ENCODE measurements around the gene PRUNE2. TPM values are rescaled to one million over a fixed set of nuclear protein-coding genes. Genes with fewer than 3 reads are reported as not detected.

The PRUNE2 gene
- total and polyA plus RNA-seq, 2 of the 13 experiments (the other 11 are each of a cell fraction or from before 2014, with no cell fraction given): 0.02 TPM; not detected in 1

GRCh38 chr9:76796296-76796695 is 109.6 kb downstream of the PRUNE2 start (continued):
- no peak for TF ChIP-seq RBM39 (IDR thresholded peaks at IDR 0.05; ENCODE audit: low read depth, low read length, poor library complexity, severe bottlenecking)

GRCh38 chr9:76793784-76794431 is 112.0 kb downstream of the PRUNE2 start:
- Histone ChIP-seq H3K9ac (ENCODE audit: insufficient read depth, low read depth, low read length) (no peak overlapping the region), H3K9me3 (ENCODE audit: low read length) (no peaks in the 10 kb centered on the region), H3K4me2 (ENCODE audit: low read depth, low read length) (no peak overlapping the region), H2AFZ (ENCODE audit: low read length) (no peak overlapping the region), H3K4me3 (replicated peaks in 1 of 3; ENCODE audit: insufficient read depth in 1 of 3, low read depth in 2 of 3, low read length in 3 of 3) (no peak overlapping the region), H3K4me1 (ENCODE audit: insufficient read depth, low read length) (no peaks in the 10 kb centered on the region), H4K20me1 (ENCODE audit: insufficient read depth, low read length) (no peaks in the 10 kb centered on the region), H3K79me2 (ENCODE audit: insufficient read depth, low read length) (no peaks in the 10 kb centered on the region), H3K36me3 (replicated peaks in 1 of 2; ENCODE audit: control insufficient read depth in 1 of 2, insufficient read depth in 2 of 2, low read length in 2 of 2) (no peaks in the 10 kb centered on the region), H3K27ac (ENCODE audit: extremely low read length, insufficient read depth, low read length) (no peak overlapping the region), H3K27me3 (ENCODE audit: control insufficient read depth in 1 of 2, insufficient read depth in 2 of 2, low read length in 2 of 2) (peaks cover 0 to 16% of the 10 kb centered on the region in 2 experiments; a peak in 3 of 5 replicates)
- WGBS (ENCODE audit: low lambda C conversion rate): 63% methylated on average over 15 of the region's 15 CpGs
- POLR2A ChIA-PET: no interaction called here
- BruUV-seq (replicated peaks): no TSS peak
- DNase-seq (ENCODE audit: low spot score): no peak
- in situ Hi-C loops (cut with HindIII; ENCODE audit: extremely low pct_ligation_motif_present, low pct_unique_long_range_greater_than_20kb): no loop called here
- TF ChIP-seq LCORL (IDR thresholded peaks at IDR 0.05): no peak
- no peak for TF ChIP-seq LCORL (CRISPR knock-in tag; IDR thresholded peaks at IDR 0.05)
- TF ChIP-seq MAFF (IDR thresholded peaks at IDR 0.05; ENCODE audit: low read depth, low read length): peak; percentile 68
- TF ChIP-seq MAFK (conservative IDR thresholded peaks at IDR 0.05 in 1 of 2, IDR thresholded peaks at IDR 0.05 in 1 of 2; ENCODE audit: low read length in 2 of 2): peak; percentile 70 to 79
- intact Hi-C loops (cut with micrococcal nuclease; ENCODE audit: unreplicated experiment): no loop called here
- CTCF ChIA-PET (ENCODE audit: low intra/inter-chr PET ratio, low total read pairs): no interaction called here
- no peak for ATAC-seq
- FAIRE-seq: no peak

- Histone ChIP-seq H3K4me2 (ENCODE audit: low read depth, low read length) (no peak overlapping the region), H3K27me3 (ENCODE audit: control insufficient read depth in 1 of 2, insufficient read depth in 2 of 2, low read length in 2 of 2) (peaks cover 0 to under 1% of the 10 kb centered on the region in 2 experiments; a peak in 1 of 5 replicates), H3K9ac (ENCODE audit: insufficient read depth, low read depth, low read length) (no peak overlapping the region), H3K27ac (ENCODE audit: extremely low read length, insufficient read depth, low read length) (no peak overlapping the region), H3K4me1 (ENCODE audit: insufficient read depth, low read length) (no peaks in the 10 kb centered on the region), H2AFZ (ENCODE audit: low read length) (no peak overlapping the region), H4K20me1 (ENCODE audit: insufficient read depth, low read length) (no peaks in the 10 kb centered on the region), H3K4me3 (replicated peaks in 1 of 3; ENCODE audit: insufficient read depth in 1 of 3, low read depth in 2 of 3, low read length in 3 of 3) (no peak overlapping the region), H3K36me3 (replicated peaks in 1 of 2; ENCODE audit: control insufficient read depth in 1 of 2, insufficient read depth in 2 of 2, low read length in 2 of 2) (no peaks in the 10 kb centered on the region), H3K9me3 (ENCODE audit: low read length) (no peaks in the 10 kb centered on the region), H3K79me2 (ENCODE audit: insufficient read depth, low read length) (no peaks in the 10 kb centered on the region)
- no TSS peak for BruUV-seq (replicated peaks)
- FAIRE-seq: no peak
- CTCF ChIA-PET (ENCODE audit: low intra/inter-chr PET ratio, low total read pairs): no interaction called here
- POLR2A ChIA-PET: no interaction called here
- DNase-seq (ENCODE audit: low spot score): no peak
- no peak for TF ChIP-seq ZNF597 (CRISPR knock-in tag; IDR thresholded peaks at IDR 0.05)
- TF ChIP-seq ZSCAN9 (CRISPR knock-in tag; IDR thresholded peaks at IDR 0.05; ENCODE audit: borderline replicate concordance): no peak
- no peak for TF ChIP-seq ZNF775 (CRISPR knock-in tag; IDR thresholded peaks at IDR 0.05; ENCODE audit: borderline replicate concordance)
- no peak for TF ChIP-seq MTERF4 (CRISPR knock-in tag; IDR thresholded peaks at IDR 0.05)
- TF ChIP-seq POGK (CRISPR knock-in tag; conservative IDR thresholded peaks at IDR 0.05): no peak
- 0% methylated on average over 1 of the region's 1 CpG for WGBS (ENCODE audit: low lambda C conversion rate)
- intact Hi-C loops (cut with micrococcal nuclease; ENCODE audit: unreplicated experiment): no loop called here
- no peak for ATAC-seq
- in situ Hi-C loops (cut with HindIII; ENCODE audit: extremely low pct_ligation_motif_present, low pct_unique_long_range_greater_than_20kb): no loop called here
Observed at GRCh38 chr9:76789840-76790239, 116.1 kb downstream of the PRUNE2 start.

All from HepG2 (cell line).